K562 (cell line): ENCODE results near the gene HSFX3. TPM values are rescaled to one million over a fixed set of nuclear protein-coding genes. Genes with fewer than 3 reads are reported as not detected.

Experiments used
- ATF4 ChIP-seq: fragments of 450-650 bp; formaldehyde crosslinking; IDR thresholded peaks from 2 replicates; pipeline ENCODE4 v1.4.0; 2022; ENCODE audit warnings: mild to moderate bottlenecking, moderate library complexity
- BACH1 ChIP-seq: fragments of 200-800 bp; sonication (Bioruptor generic); IDR thresholded peaks from 2 replicates; pipeline ENCODE4 v1.6.1; 2016; ENCODE audit warnings: missing genetic modification characterization, missing compliant biosample characterization
- BRD4 ChIP-seq: fragments of 200-600 bp; sonication (generic); IDR thresholded peaks from 2 replicates; pipeline ENCODE4 v1.6.1; 2017; ENCODE audit warnings: inconsistent platforms
- CBFA2T2 ChIP-seq: fragments of 450-650 bp; conservative IDR thresholded peaks from 2 replicates; pipeline ENCODE4 v1.6.1; 2017; ENCODE audit warnings: mild to moderate bottlenecking
- CTBP1 ChIP-seq: fragments of 450-650 bp; IDR thresholded peaks from 2 replicates; pipeline ENCODE4 v1.6.1; 2016; ENCODE audit warnings: borderline replicate concordance
- DMBX1 ChIP-seq: fragments of 250-450 bp; sonication (Bioruptor Pico); IDR thresholded peaks from 2 replicates; pipeline ENCODE4 v1.8.0; 2022; ENCODE audit warnings: inconsistent platforms, mild to moderate bottlenecking, moderate library complexity, borderline replicate concordance
- EP300 ChIP-seq: IDR thresholded peaks from 2 replicates; pipeline ENCODE4 v1.6.1; 2012; ENCODE audit warnings: low read length, improper control_type of control experiment
- HMGN3 ChIP-seq: IDR thresholded peaks from 2 replicates; pipeline ENCODE4 v1.6.1; 2011; ENCODE audit warnings: borderline replicate concordance, low read depth, mild to moderate bottlenecking, mixed read lengths, low read length; ENCODE audit not compliant: insufficient read length; ENCODE audit errors: extremely low read depth
- HMGXB4 ChIP-seq: sonication (generic); formaldehyde crosslinking; IDR thresholded peaks from 2 replicates; pipeline ENCODE4 v1.8.1; 2023; ENCODE audit warnings: mild to moderate bottlenecking, missing genetic modification reagents
- KDM1A ChIP-seq, 2 experiments: fragments of 450-650 bp; IDR thresholded peaks; 2 replicates each; pipeline ENCODE4 v1.6.1; 2016; ENCODE audit warnings: mild to moderate bottlenecking in 2 of 2
- MBD1 ChIP-seq: fragments of 250-450 bp; sonication (Bioruptor Pico); IDR thresholded peaks from 2 replicates; pipeline ENCODE4 v1.8.0; 2022; ENCODE audit warnings: inconsistent platforms
- MYBL2 ChIP-seq, 2 experiments: fragments of 450-650 bp in 1 of 2; sonication (generic) in 1 of 2; formaldehyde crosslinking in 1 of 2; IDR thresholded peaks; 2 replicates each; pipeline versions ENCODE4 v1.6.1 to v1.8.1; 2017 to 2022; ENCODE audit warnings: borderline replicate concordance in 1 of 2, inconsistent platforms in 1 of 2, low read depth in 1 of 2, mild to moderate bottlenecking in 1 of 2, missing genetic modification reagents in 1 of 2, moderate library complexity in 1 of 2
- NFIC ChIP-seq: fragments of 450-650 bp; IDR thresholded peaks from 2 replicates; pipeline ENCODE4 v1.6.1; 2017; ENCODE audit warnings: mild to moderate bottlenecking, inconsistent platforms
- NONO ChIP-seq, 2 experiments: fragments of 200-400 bp in 1 of 2; fragments of 450-650 bp in 1 of 2; formaldehyde crosslinking in 1 of 2; IDR thresholded peaks; 2 replicates each; pipeline ENCODE4 v1.6.1; 2017; ENCODE audit warnings: low read depth in 2 of 2, mild to moderate bottlenecking in 2 of 2, moderate library complexity in 2 of 2, low read length in 1 of 2
- PML ChIP-seq: IDR thresholded peaks from 2 replicates; pipeline ENCODE4 v1.6.1; 2012; ENCODE audit warnings: low read length, inconsistent platforms
- SIN3B ChIP-seq: fragments of 450-650 bp; IDR thresholded peaks from 2 replicates; pipeline ENCODE4 v1.6.1; 2017; ENCODE audit warnings: low read depth, mild to moderate bottlenecking, moderate library complexity
- SMARCA4 ChIP-seq: fragments of 450-650 bp; IDR thresholded peaks from 2 replicates; pipeline ENCODE4 v1.6.1; 2016
- TAL1 ChIP-seq: fragments of 450-650 bp; IDR thresholded peaks from 2 replicates; pipeline ENCODE4 v1.6.1; 2016; ENCODE audit warnings: mild to moderate bottlenecking
- TRIM24 ChIP-seq, 2 experiments: fragments of 450-650 bp; IDR thresholded peaks; 2 replicates each; pipeline ENCODE4 v1.6.1; 2016
- ZNF780A ChIP-seq: fragments of 250-450 bp; sonication (Bioruptor Pico); IDR thresholded peaks from 2 replicates; pipeline ENCODE4 v1.5.0; 2021; ENCODE audit warnings: mild to moderate bottlenecking
- polyA plus RNA-seq, 8 experiments: library from polyadenylated mRNA; depleted of rRNA in 4 of 8; stranded (reverse) in 5 of 8; unstranded in 3 of 8; fragments of >200 nt; fragmentation: Nextera tagmentation in 2 of 8; fragmentation: Illumina TruSeq in 1 of 8; extraction: Ambion mirVana in 2 of 8; extraction: Trizol in 1 of 8; gene quantifications; 2 replicates each; pipeline versions ENCODE4 v1.2.1 to v1.2.3, GENCODE V29; 2011 to 2014; ENCODE audit warnings: inconsistent platforms in 1 of 8, missing spikeins in 1 of 8
- total RNA-seq, 7 experiments: library from RNA; depleted of rRNA in 6 of 7; stranded (reverse); fragments of >200 nt in 6 of 7; fragmentation: Illumina TruSeq in 2 of 7; extraction: Trizol in 2 of 7; gene quantifications; 2 replicates each; pipeline versions ENCODE4 v1.2.1 to v1.2.3, GENCODE V29; 2011 to 2021; ENCODE audit warnings: low replicate concordance in 1 of 7

The HSFX3 gene
- total and polyA plus RNA-seq, 9 of the 15 experiments (the other 6 are each of a cell fraction or from before 2014, with no cell fraction given) = 0.08 to 0.10 TPM; not detected in 7

GRCh38 chrX:149541521-149542047, 8.1 kb downstream of the HSFX3 start (continued):
- TF ChIP-seq MBD1 (CRISPR knock-in tag) (no peak), DMBX1 (CRISPR knock-in tag) (no peak; the same call in 1 of the 2 replicates), SMARCA4 (no peak), TRIM24 (IDR thresholded peaks at IDR 0.05) (0 out of 4 replicates have a peak, but pooled peaks of 1 of the 2 experiments have one; percentile 12), SIN3B (no peak), TAL1 (peak; percentile 69; the same call in 1 of the 2 replicates), ATF4 (CRISPR knock-in tag) (no peak), CTBP1 (no peak), MYBL2 (IDR thresholded peaks at IDR 0.05; ENCODE audit: low read depth) (no peak), MYBL2 (CRISPR knock-in tag; IDR thresholded peaks at IDR 0.05; ENCODE audit: borderline replicate concordance) (no peak), EP300 (no peak), BRD4 (no peak), ZNF780A (CRISPR knock-in tag) (no peak), KDM1A (IDR thresholded peaks at IDR 0.05) (peak; percentile 78 to 81), NONO (IDR thresholded peaks at IDR 0.05; ENCODE audit: low read depth in 2 of 2, low read length in 1 of 2) (no peak), CBFA2T2 (peak; percentile 73), NFIC (peak; percentile 16; the same call in 1 of the 2 replicates), BACH1 (tag) (no peak), HMGN3 (no peak), PML (0 out of 2 replicates have a peak, but pooled peaks have one; percentile 27), HMGXB4 (no peak)
